Activated CD4-positive, CD25-positive, alpha-beta regulatory T cell (primary cell): Measurements from ENCODE around the gene CMKLR1.

Source experiments
- DNase-seq, 4 experiments: peaks; one replicate each; lab custom pipeline; 2025; lab: John Stamatoyannopoulos, UW

The CMKLR1 gene

DNA sequence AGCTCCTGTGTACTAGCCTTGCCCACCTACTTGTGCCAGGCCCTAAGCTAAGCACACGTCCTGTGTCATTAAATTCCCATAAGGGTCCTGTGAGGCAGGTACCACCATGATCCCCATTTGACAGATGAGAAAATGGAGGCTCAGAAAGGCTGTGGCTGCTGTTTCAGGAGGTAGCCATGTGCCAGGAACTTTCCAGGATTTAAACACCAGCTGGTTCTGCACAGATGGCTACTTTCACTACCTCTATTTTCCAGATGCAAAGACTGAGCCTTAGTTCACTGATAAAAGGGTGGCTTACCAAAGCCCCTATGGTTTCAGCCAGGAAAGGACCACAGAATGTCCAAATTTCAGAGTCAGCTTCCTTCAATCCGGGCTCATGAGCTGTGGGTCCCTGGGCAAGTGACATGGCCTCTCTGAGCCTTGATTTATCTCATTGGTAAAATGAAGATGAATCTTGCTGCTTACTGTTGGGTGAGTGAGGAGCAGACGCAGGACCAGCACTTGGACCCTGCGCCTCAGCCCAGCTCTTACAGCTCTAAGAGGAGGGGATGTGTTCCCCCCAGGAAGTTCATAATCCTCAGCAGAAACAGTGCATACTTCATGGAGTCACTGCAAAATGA, 23.5 kb downstream of the CMKLR1 start:
- no peak for DNase-seq

- no peak for DNase-seq
Measured at GRCh38 chr12:108313606-108314351, 25.3 kb downstream of the CMKLR1 start.

- no peak for DNase-seq
Measured at GRCh38 chr12:108313241-108313605, 25.9 kb downstream of the CMKLR1 start.

GRCh38 chr12:108312693-108313189, 26.4 kb downstream of the CMKLR1 start:
- DNase-seq, result no peak

DNA sequence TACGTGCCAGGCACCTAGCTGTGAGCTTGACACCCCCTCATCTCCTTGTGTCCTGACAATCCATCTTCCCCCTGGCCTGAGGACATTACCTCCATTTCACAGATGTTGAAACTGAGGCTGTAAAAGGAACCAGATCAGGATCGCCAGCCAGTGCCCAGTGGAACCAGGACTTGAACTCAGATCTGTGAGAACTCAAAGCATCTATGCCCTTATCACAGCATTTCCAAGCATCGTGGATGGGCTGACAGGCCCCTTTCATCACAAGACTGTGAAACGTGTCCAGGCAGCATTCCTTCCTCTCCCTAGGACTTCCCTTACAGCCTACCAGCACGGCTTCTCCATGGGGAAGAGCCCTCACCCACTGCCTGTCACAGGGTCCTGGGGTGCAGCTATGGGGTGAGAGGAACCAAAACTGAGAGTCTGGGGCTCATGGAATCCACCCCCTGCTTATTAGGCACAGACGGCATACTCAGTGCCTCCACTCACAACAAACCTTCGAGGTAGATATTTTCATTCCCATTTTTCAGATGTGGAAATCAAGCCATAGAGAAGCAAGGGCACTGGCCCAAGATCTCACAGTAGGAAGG, 26.9 kb downstream of the CMKLR1 start:
- DNase-seq, result no peak

DNA sequence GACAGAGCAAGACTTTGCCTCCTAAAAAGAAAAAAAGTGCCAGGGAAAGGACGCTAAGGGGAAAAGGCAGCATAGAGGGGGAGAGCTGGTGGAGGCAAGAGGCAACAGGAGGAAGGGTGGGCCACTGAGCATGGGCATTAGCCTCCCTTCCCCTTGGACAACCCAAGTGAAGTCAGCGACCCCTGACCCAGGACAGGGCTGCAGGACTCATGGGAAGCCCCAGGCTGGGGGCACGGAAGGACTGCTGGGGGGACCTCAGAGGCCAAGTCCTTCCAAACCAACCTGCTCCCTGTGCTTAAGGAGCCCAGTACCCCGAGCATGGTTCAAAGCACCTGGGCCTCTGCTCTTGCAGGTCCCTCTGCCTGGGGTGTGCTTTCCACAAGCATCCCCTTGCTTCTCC, 27.5 kb downstream of the CMKLR1 start:
- no peak for DNase-seq

GRCh38 chr12:108310489-108310888, 28.6 kb downstream of the CMKLR1 start:
- no peak for DNase-seq

GRCh38 chr12:108309674-108310312, 29.3 kb downstream of the CMKLR1 start:
- DNase-seq, result no peak

DNA sequence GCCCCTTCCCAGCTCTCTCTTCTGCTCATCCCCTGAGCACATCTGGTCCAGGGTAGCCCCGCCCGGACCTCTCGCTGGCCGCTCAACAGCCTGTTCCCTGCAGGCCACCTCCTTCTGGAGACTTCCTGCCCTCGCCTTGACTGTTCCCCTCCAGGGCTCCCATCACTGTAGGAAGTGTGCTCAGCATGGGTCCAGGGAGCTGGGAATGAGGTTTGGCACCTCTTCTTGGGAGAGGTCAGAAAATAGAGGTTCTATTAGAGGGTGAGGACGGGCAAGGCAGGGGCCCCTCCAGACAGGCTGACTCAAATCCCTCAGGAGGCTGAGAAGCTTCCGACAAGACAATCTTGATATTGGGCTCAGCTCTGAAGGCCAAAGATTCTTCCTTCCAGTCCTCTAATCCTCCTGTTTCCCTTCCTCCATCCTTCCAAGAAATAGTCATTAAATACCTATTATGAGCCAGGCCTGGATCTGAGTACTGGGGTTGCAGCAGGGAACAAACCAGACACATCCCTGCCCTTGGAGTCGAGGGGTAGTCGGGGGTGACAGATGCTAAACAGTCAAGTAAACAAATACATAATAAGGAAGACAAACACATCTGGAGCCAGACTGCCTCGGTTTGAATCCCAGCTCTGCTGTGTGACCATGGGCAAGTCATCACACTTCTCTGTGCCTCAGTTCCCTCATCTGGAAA, 30.6 kb downstream of the CMKLR1 start:
- no peak for DNase-seq

- DNase-seq, result no peak
Measured at GRCh38 chr12:108307006-108307405, 32.1 kb downstream of the CMKLR1 start.

GRCh38 chr12:108306506-108306905, 32.6 kb downstream of the CMKLR1 start:
- DNase-seq, result no peak

DNA sequence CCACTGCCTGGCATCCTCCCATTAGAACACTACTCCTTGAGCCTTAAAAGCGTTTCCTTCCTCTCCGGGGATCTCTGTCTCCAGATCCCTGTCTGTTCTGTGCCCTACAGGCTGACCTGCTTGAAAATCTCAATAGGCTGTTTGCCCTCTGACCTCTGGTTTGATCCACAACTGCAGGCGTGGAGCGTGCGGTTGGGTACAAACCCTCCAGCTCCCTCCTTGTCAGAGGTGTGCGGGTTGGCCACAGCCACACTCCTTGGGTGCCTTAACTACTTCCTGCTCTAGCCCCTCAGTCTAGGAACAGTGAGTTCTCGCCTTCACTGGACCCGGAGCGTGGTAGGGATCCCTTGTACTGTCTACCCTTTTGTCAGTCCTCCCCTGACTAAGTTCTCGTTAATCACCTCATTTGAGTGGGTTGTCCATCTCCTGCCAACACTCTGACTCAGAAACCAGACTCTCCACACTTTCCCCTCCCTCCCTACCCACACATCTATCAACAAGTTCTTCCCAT, 33.1 kb downstream of the CMKLR1 start:
- no peak for DNase-seq

- DNase-seq, result no peak
Measured at GRCh38 chr12:108305520-108305919, 33.6 kb downstream of the CMKLR1 start.

- DNase-seq, result no peak
Measured at GRCh38 chr12:108304633-108305032, 34.5 kb downstream of the CMKLR1 start.

DNA sequence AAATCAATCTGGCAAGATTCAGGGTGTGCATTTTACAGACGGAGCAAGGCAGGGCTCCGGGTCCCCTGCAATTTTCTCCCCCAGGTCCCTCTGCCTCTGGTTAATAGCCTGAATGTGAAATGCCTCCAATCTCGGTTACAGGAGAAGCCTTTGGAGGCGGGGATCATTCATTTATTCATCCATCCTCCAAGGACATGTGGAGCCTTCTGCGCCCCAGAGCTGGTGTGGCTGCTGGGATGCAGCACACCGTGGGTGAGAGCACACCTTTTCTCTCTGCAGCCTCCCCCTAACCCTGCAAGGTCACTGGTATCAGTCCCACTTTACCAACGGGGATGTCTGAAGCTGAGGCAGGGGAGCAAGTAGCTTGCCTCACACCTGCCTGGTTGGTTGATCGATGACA, 35.4 kb downstream of the CMKLR1 start:
- no peak for DNase-seq

DNA sequence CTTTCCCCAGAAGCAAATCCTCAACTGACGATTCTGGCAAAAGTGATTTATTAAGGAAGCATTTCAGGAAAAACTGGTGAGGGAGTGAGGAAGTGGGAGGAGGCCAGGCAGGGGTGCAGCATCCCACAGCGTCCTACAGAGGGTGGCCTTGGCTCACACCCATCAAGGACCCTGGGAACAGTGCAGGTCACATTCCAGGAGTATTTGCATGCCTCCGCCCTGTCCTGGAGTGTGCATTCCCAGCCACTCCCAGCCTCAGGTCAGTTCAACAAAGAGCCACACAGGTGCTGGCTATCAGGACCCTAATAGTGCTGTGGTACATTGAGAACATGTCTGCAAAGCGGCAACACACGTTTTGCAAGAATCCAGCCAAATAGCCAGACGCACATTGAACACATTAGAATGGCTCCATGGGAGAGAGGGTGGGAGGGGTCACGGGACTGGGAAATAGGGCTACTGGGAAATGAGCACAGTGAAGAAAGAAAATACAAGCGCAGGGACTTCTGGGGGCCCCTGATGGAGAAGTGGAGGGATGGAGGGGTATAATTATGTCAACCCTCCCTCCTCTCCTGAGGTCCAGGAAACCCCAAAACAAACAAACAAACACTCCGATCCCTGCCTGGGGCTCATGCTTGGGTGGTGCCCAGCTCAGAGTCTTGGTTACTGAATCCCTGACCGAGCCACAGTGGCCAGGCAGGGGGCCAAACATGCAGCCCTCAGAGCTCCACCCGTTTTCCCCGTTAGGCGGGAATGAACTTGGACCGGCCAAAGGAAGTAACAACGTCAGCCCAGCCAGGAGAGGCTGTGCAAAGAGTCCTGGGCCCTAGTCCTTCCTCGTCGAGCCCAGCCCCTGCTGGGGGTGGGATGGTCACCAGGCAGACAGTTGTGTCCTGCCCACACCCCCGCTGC, 36.5 kb downstream of the CMKLR1 start:
- no peak for DNase-seq

DNA sequence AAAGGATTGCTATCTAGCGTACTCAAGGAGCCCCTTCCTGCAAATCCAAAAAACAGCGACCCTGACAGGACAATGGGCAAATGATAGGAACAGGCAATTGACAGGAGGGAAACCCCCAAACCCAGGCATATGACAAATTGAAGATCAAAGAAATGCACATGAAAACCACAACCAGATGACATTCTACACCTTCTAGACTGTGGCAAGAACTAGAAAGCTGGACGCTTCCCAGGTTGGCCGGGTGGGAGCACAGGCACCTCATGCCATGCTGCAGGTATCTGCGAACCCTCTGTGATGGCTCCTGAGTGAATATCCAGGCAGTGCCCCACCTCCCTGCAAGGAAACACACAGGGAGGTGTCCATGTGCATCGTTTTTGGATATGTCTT, 37.1 kb downstream of the CMKLR1 start:
- DNase-seq, result no peak

- DNase-seq, result no peak
Measured at GRCh38 chr12:108301346-108301745, 37.8 kb downstream of the CMKLR1 start.

GRCh38 chr12:108299980-108300696, 39.0 kb downstream of the CMKLR1 start:
- DNase-seq, result no peak

DNA sequence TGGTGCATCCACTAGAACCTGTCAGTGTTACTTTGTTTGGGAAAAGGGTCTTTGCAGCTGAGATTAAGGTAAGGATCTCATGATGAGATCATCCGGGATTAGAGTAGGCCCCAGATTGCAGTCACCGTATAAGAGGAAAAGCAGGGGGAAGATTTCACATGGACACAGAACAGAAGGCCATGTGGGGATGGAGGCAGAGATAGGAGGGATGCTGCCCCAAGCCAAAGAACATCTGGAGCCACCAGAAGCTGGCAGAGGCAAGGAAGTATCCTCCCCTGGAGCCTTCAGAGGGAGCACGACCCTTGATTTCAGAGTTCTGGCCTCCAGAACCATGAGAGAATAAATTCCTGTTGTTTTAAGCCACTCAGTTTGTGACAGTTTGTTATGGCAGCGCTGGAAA, 39.6 kb downstream of the CMKLR1 start:
- DNase-seq, result no peak
